ENCODE measurements around the gene ST8SIA5.

ST8SIA5 gene

DNA sequence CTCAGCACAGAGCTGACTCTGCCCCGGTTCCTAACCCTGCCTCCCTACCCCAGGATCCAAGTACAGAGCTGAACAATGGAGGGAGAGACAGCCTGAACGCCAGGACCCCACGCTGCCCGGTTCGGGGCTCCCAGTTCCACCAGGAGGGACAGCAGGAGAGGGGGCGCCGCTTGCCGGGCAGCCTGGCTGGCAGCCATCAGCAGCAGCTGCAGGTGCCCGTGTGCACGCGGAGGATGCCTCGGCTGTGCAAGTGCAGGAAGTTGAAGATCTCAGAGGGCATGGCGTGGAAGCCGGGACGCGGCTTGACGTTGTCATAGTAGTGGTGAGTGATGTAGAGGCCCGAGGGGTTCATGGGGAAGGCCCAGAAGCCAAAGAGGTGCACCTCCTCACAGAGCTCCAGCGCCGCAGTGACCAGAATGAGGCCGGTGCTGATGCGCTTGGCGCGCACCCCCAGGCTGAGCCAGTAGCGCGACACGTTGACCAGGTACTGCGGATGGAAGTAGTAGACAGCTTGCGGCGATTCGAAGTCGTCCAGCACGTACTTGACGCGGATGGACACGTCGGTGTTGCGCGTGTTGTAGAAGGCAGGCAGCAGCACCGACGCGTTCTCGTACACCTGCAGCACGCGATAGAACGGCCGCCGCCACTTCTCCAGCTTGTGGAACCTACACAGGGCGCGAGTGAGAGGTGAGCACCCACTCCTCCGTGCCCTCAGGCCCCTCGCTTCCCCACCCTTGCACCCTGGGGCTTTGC, 76.8 kb downstream of the ST8SIA5 start:
- no peaks in the 10 kb centered on the region for H3K27me3 ChIP-seq (ENCODE audit: control insufficient read depth, insufficient read depth, low read length)
- H3K4me3 ChIP-seq (ENCODE audit: low read depth, low read length), result no peak overlapping the region
- H3K36me3 ChIP-seq (ENCODE audit: control insufficient read depth, insufficient read depth, low read length), result no peaks in the 10 kb centered on the region
- peaks cover 8% of the 10 kb centered on the region for H3K4me1 ChIP-seq (ENCODE audit: control insufficient read depth, insufficient read depth, low read length)
- H3K9ac ChIP-seq (ENCODE audit: low read depth, low read length), result no peak overlapping the region
- H3K9me3 ChIP-seq (ENCODE audit: control insufficient read depth, insufficient read depth, low read length), result no peaks in the 10 kb centered on the region

DNA sequence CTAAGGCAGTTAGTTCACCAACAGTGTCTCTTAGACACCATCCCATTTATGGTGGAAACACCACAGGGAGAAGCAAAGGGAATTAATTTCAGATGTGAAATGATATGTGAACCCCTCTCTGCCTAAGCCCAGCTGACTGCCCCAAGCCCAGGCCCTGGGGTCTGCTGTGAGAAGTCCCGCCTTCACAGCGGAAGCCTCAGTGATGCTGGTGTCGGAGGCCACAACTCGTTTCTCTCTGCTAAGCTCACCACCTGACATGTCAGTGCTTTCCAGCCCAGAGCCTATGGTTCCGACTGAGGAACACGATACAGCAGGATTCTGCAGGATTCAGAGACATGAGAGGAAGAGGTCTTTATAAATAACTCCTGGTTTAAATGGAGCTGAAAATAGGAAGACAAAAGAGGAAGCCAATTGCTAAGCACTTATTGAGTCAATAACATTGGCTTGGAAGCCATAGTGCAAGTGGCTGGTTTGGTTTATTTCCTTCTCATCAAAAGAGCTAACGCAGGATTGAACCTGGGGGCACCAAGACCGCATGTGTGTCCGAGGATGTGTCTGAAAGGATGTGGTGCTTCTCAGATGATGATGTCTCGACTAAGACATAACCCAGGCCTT, 78.0 kb downstream of the ST8SIA5 start:
- Histone ChIP-seq H3K4me1 (ENCODE audit: control insufficient read depth, insufficient read depth, low read length) (peaks cover 8% of the 10 kb centered on the region), H3K27me3 (ENCODE audit: control insufficient read depth, insufficient read depth, low read length) (no peaks in the 10 kb centered on the region), H3K9me3 (ENCODE audit: control insufficient read depth, insufficient read depth, low read length) (no peaks in the 10 kb centered on the region), H3K4me3 (ENCODE audit: low read depth, low read length) (no peak overlapping the region), H3K36me3 (ENCODE audit: control insufficient read depth, insufficient read depth, low read length) (no peaks in the 10 kb centered on the region), H3K9ac (ENCODE audit: low read depth, low read length) (no peak overlapping the region)

DNA sequence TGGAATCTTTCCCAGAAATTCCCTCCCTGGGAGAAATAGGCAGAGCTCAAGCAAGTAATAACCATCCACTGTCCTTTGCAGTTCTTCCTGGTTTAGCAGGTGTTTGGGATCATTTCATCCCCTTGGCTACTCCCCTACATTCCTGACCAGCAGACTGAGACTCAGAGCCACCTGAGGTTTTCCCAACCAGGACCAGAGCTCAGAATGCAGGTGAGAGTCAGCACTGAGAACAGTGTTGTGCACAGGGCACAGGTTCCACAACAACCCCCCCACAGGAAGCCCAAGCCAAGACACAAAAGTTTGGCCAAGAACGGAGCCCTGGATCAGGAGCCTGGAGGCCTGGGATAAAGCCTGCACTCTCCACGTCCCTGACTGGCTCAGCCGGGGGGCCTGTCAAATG, 78.8 kb downstream of the ST8SIA5 start:
- H3K4me3 ChIP-seq (ENCODE audit: low read depth, low read length), result no peak overlapping the region
- H3K9ac ChIP-seq (ENCODE audit: low read depth, low read length), result no peak overlapping the region
- H3K4me1 ChIP-seq (ENCODE audit: control insufficient read depth, insufficient read depth, low read length), result peaks cover 8% of the 10 kb centered on the region
- H3K9me3 ChIP-seq (ENCODE audit: control insufficient read depth, insufficient read depth, low read length), result no peaks in the 10 kb centered on the region
- H3K36me3 ChIP-seq (ENCODE audit: control insufficient read depth, insufficient read depth, low read length), result no peaks in the 10 kb centered on the region
- no peaks in the 10 kb centered on the region for H3K27me3 ChIP-seq (ENCODE audit: control insufficient read depth, insufficient read depth, low read length)

DNA sequence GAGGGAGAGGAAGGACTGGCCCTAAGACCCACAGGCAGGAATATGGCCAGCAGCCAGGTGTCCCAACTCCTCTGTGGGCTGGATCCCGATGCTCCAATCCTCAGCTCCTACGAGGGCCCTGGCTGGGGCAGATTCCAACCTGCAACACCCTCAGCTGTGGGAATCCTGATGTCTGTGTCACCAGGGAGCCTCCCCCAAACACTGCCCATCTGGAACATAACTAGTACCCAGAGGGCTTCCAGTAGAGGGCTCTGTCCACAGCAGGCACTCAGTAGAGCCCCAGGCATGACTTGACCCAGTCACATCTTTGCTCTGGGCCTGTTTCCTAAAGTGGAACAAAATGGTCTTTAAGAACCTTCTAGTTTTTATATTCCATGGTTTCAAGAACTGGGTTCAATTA, 79.2 kb downstream of the ST8SIA5 start:
- no peaks in the 10 kb centered on the region for H3K9me3 ChIP-seq (ENCODE audit: control insufficient read depth, insufficient read depth, low read length)
- peaks cover 8% of the 10 kb centered on the region for H3K4me1 ChIP-seq (ENCODE audit: control insufficient read depth, insufficient read depth, low read length)
- H3K27me3 ChIP-seq (ENCODE audit: control insufficient read depth, insufficient read depth, low read length), result no peaks in the 10 kb centered on the region
- H3K9ac ChIP-seq (ENCODE audit: low read depth, low read length), result no peak overlapping the region
- H3K4me3 ChIP-seq (ENCODE audit: low read depth, low read length), result no peak overlapping the region
- H3K36me3 ChIP-seq (ENCODE audit: control insufficient read depth, insufficient read depth, low read length), result no peaks in the 10 kb centered on the region

DNA sequence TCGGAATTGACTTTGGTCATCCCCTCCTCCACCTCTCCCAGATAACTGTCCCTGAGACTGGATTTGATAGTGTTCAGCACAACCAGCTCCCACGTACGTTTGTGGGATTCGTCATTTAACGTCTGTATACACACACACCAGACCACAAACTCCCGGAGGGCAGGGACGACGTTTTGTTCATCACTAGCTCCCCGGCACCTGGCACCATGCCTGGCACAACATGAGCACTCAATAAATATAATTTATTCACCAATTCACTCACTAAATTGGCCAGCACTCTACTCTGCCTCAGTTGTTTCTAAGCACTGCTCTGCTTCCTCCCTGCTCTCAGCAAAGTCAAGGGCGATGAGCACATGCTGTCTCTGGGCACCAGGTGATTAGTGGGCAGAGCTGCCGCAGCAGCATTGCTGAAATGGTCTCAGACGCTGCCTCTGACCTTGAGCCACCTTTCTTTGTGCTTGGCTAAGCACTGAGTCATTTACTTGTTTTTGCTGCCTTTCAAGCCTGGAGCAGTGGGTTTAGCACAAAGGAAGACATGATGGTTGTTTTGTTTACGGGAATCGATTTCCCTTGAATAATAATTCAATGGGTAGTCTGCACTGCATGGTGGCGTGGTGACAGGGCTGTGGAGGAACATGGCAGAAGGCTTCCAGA, 80.5 kb downstream of the ST8SIA5 start:
- Histone ChIP-seq H3K9me3 (ENCODE audit: control insufficient read depth, insufficient read depth, low read length) (no peaks in the 10 kb centered on the region), H3K4me3 (ENCODE audit: low read depth, low read length) (no peak overlapping the region), H3K4me1 (ENCODE audit: control insufficient read depth, insufficient read depth, low read length) (peaks cover 8% of the 10 kb centered on the region), H3K36me3 (ENCODE audit: control insufficient read depth, insufficient read depth, low read length) (no peaks in the 10 kb centered on the region), H3K27me3 (ENCODE audit: control insufficient read depth, insufficient read depth, low read length) (no peaks in the 10 kb centered on the region), H3K9ac (ENCODE audit: low read depth, low read length) (no peak overlapping the region)

DNA sequence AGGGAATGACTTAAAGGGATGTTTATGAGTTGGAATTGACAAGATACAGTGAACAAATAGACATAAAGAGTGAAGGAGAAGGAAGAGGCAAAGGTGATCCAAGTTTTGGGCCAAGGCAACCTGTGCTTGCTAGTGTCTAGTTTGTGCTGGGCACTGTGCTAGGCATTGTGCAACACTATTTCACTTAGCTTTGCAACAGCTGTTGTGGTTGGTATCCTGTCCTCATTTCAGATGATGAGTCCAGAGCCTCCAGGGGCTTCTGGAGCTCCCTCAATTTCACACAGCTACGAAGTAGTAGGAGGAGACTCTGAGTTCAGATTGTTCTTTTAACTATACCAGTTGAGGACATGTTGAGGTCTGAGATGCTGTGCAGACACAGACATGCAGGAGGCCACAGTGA, 81.7 kb downstream of the ST8SIA5 start:
- Histone ChIP-seq H3K9me3 (ENCODE audit: control insufficient read depth, insufficient read depth, low read length) (no peaks in the 10 kb centered on the region), H3K27me3 (ENCODE audit: control insufficient read depth, insufficient read depth, low read length) (no peaks in the 10 kb centered on the region), H3K9ac (ENCODE audit: low read depth, low read length) (no peak overlapping the region), H3K4me3 (ENCODE audit: low read depth, low read length) (no peak overlapping the region), H3K4me1 (ENCODE audit: control insufficient read depth, insufficient read depth, low read length) (peaks cover 8% of the 10 kb centered on the region), H3K36me3 (ENCODE audit: control insufficient read depth, insufficient read depth, low read length) (no peaks in the 10 kb centered on the region)

DNA sequence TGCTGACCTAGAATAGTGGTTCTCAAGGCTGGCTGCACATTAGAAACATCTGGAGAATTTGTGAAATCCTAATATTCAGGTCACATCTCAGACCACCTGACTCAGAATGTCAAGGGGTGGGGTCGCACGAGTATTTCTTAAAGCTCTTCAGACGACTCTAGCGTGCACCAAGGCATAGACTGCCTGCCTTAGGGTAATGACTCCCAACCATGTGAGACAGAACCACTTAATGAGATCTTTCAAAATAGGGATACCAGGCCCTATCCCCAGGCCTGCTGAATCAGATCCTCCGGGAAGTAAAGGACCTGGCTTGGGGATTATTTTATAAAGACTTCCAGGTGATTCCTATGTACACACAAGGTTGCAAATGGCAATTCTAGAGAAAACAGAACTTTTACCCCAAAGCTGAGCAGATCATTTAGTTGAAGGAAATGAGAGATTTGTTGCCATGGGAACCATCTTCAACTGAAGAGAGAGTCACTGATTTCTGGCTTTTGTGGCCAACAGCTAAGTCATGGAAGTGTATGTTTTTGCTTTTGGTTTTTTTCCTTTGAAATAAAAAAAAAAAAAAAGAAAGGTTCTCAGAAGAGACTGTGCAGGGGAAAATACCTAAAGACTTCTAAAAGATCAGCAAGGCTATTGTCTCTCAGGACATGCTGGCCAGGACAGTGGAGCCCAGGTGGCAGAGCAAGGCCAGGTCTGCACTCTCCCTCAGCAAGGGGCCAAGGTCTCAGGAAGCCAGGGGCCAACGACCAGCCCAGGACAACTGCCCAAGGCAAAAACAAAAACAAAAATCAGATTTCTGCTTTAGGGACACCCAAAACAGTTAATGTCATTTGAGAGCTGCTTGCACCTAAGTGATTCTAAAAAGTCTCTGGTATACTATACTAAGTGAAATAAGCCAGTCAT, 84.5 kb downstream of the ST8SIA5 start:
- Histone ChIP-seq H3K4me1 (ENCODE audit: control insufficient read depth, insufficient read depth, low read length) (peaks cover 8% of the 10 kb centered on the region), H3K27me3 (ENCODE audit: control insufficient read depth, insufficient read depth, low read length) (no peaks in the 10 kb centered on the region), H3K36me3 (ENCODE audit: control insufficient read depth, insufficient read depth, low read length) (no peaks in the 10 kb centered on the region), H3K4me3 (ENCODE audit: low read depth, low read length) (no peak overlapping the region), H3K9ac (ENCODE audit: low read depth, low read length) (no peak overlapping the region), H3K9me3 (ENCODE audit: control insufficient read depth, insufficient read depth, low read length) (no peaks in the 10 kb centered on the region)

DNA sequence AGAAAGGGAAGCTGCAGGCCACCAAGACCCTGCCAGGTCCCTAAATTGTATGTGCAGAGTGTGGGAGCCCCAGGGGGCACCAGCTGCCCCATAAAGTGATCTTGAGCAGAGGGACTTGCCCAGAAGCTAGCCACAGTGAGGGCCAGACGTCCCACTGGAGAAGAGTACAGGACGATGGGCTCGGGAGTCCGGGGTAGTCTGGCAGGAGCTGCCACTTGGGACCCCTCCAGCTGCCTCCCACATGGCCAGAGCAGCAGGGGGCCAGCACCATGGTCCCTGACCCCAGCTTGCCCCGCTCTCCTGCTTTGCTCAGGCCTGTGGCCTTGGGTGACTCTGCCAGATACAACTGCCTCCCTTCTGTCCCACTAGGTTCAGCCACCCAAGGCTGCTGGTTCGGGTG, 88.2 kb downstream of the ST8SIA5 start:
- Histone ChIP-seq H3K9me3 (ENCODE audit: control insufficient read depth, insufficient read depth, low read length) (no peaks in the 10 kb centered on the region), H3K27me3 (ENCODE audit: control insufficient read depth, insufficient read depth, low read length) (no peaks in the 10 kb centered on the region), H3K4me1 (ENCODE audit: control insufficient read depth, insufficient read depth, low read length) (no peaks in the 10 kb centered on the region), H3K36me3 (ENCODE audit: control insufficient read depth, insufficient read depth, low read length) (no peaks in the 10 kb centered on the region), H3K9ac (ENCODE audit: low read depth, low read length) (no peak overlapping the region), H3K4me3 (ENCODE audit: low read depth, low read length) (no peak overlapping the region)

DNA sequence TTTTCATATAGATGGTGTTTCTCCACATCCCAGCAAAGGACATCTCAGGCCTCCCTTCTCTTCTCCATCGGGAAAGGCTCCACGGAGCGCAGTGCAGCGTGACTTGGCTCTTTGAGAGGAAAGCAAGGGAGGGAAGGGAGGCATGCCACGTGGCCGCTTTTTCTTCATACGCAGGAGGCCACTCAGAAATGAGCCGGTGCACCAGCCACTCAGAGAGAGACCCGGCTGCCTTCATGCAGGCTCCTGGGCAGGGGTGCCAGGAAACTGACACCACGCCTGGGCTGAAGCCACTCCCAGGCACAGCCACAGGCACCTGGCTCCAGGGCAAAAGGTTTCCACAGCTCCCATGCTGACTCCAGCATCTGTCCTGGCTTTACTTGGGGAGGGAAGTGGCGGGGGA, 88.7 kb downstream of the ST8SIA5 start:
- Histone ChIP-seq H3K9me3 (ENCODE audit: control insufficient read depth, insufficient read depth, low read length) (no peaks in the 10 kb centered on the region), H3K36me3 (ENCODE audit: control insufficient read depth, insufficient read depth, low read length) (no peaks in the 10 kb centered on the region), H3K4me1 (ENCODE audit: control insufficient read depth, insufficient read depth, low read length) (no peaks in the 10 kb centered on the region), H3K27me3 (ENCODE audit: control insufficient read depth, insufficient read depth, low read length) (no peaks in the 10 kb centered on the region), H3K9ac (ENCODE audit: low read depth, low read length) (no peak overlapping the region), H3K4me3 (ENCODE audit: low read depth, low read length) (no peak overlapping the region)

DNA sequence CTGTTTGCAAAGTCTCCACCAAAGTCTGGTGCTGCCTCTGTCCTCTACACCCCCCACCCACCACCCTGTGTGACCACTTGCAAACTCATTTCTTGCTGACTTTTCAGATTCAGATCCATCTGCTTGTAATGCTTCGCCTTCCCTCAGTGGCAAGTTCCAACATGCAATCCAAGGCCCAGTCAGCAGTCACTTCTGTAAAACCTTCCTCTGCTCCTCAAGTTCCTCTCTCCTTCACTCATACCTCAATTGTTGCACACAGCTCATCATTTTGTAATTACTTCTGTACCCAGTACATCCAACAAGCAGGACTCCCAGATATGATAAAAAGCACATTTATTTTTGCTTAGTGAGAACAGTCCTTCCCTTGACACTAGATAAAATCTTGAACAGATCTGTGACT, 93.3 kb downstream of the ST8SIA5 start:
- Histone ChIP-seq H3K27me3 (ENCODE audit: control insufficient read depth, insufficient read depth, low read length) (no peaks in the 10 kb centered on the region), H3K4me1 (ENCODE audit: control insufficient read depth, insufficient read depth, low read length) (no peaks in the 10 kb centered on the region), H3K36me3 (ENCODE audit: control insufficient read depth, insufficient read depth, low read length) (no peaks in the 10 kb centered on the region), H3K4me3 (ENCODE audit: low read depth, low read length) (no peak overlapping the region), H3K9me3 (ENCODE audit: control insufficient read depth, insufficient read depth, low read length) (no peaks in the 10 kb centered on the region), H3K9ac (ENCODE audit: low read depth, low read length) (no peak overlapping the region)

DNA sequence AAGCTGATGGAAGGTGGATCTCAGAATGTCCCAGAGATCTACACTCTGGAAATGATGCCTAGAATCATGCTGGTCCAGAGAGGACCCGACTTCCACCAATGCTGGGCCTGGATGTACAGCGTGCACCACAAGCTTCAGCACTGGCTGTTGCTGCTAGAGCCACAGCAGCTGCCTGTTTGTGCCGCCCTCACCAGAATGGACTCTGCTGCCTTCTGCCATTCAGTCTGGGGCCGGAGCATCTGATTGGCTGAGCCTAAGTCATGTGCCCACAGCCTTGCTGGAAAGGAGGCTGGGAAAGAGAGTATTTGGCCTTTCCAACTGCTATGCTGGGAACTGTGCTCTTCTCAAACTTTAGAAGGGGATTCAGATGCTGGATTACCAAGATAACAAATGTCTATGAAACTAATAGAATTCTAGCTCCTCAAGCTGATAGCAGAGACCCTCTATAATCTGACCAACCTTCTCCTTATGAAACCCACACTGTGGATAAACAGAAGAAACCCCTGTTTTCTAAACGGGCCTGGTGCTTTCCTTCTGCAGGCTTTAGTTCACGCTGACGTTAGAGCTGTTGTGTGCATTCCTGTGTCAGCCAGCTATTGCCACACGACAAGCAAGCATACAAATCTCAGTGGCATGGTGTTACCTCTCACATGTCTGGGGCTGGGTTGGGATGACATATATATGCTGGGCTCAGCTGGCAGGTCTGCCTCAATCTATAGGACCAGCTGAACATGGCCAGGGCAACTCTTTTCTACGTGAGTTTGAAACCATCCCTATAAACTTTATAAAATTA, 95.7 kb downstream of the ST8SIA5 start:
- H3K4me1 ChIP-seq (ENCODE audit: control insufficient read depth, insufficient read depth, low read length), result peaks cover 7% of the 10 kb centered on the region
- no peak overlapping the region for H3K9ac ChIP-seq (ENCODE audit: low read depth, low read length)
- no peak overlapping the region for H3K4me3 ChIP-seq (ENCODE audit: low read depth, low read length)
- H3K36me3 ChIP-seq (ENCODE audit: control insufficient read depth, insufficient read depth, low read length), result no peaks in the 10 kb centered on the region
- no peaks in the 10 kb centered on the region for H3K9me3 ChIP-seq (ENCODE audit: control insufficient read depth, insufficient read depth, low read length)
- no peaks in the 10 kb centered on the region for H3K27me3 ChIP-seq (ENCODE audit: control insufficient read depth, insufficient read depth, low read length)
